MG63 (cell line): ENCODE results near the gene OR52B2. TPM values are rescaled to one million over a fixed set of nuclear protein-coding genes. Genes with fewer than 3 reads are reported as not detected.

Source experiments
- DNase-seq: peaks from one replicate; pipeline ENCODE4 v3.0.0-alpha.2; 2020
- H3K27me3 ChIP-seq: fragments of 250-450 bp; sonication (Bioruptor Pico); 2 replicates; pipeline ENCODE4 v1.5.1; 2020; ENCODE audit warnings: mild to moderate bottlenecking, moderate library complexity
- H3K36me3 ChIP-seq: fragments of 250-450 bp; sonication (Bioruptor Pico); 2 replicates; pipeline ENCODE4 v1.5.1; 2020; ENCODE audit warnings: mild to moderate bottlenecking, moderate library complexity
- H3K4me3 ChIP-seq: fragments of 250-450 bp; sonication (Bioruptor Pico); 2 replicates; pipeline ENCODE4 v1.5.1; 2020; ENCODE audit warnings: mild to moderate bottlenecking, moderate library complexity
- H3K9me3 ChIP-seq: fragments of 250-450 bp; sonication (Bioruptor Pico); 2 replicates; pipeline ENCODE4 v1.5.1; 2020; ENCODE audit warnings: mild to moderate bottlenecking, moderate library complexity
- total RNA-seq: library from RNA; depleted of rRNA; stranded (reverse); fragments of >200 nt; shearing (Covaris generic); gene quantifications from 2 replicates; pipeline ENCODE4 v1.2.3, GENCODE V29; 2014; ENCODE audit warnings: low replicate concordance; rRNA removed

Gene OR52B2
- not detected in 2 replicates for total RNA-seq

GRCh38 chr11:6170226-6170625, at the start of gene OR52B2:
Gene OR52B2 (minus strand): TSS chr11:6170326. CDS start chr11:6170326, 0 bp downstream.
- no peaks in the 10 kb centered on the region; the same call in 1 of the 2 replicates for H3K27me3 ChIP-seq
- H3K36me3 ChIP-seq, result no peaks in the 10 kb centered on the region
- H3K4me3 ChIP-seq, result no peak within 1 kb of the TSS
- no peak for DNase-seq
- peaks cover 4% of the 10 kb centered on the region for H3K9me3 ChIP-seq

- Histone ChIP-seq H3K36me3 (peaks cover 37% of the 10 kb centered on the region), H3K27me3 (no peaks in the 10 kb centered on the region), H3K9me3 (no peaks in the 10 kb centered on the region), H3K4me3 (no peak overlapping the region)
- peak; percentile 82 for DNase-seq
These were observed 49.2 kb upstream of the OR52B2 start for GRCh38 chr11:6219359-6219758.

- no peaks in the 10 kb centered on the region for H3K27me3 ChIP-seq
These were observed 47.6 kb upstream of the OR52B2 start for GRCh38 chr11:6217722-6218121.

GRCh38 chr11:6216501-6216900, 46.4 kb upstream of the OR52B2 start:
- Histone ChIP-seq H3K9me3 (no peaks in the 10 kb centered on the region), H3K4me3 (no peak overlapping the region), H3K36me3 (peaks cover 34% of the 10 kb centered on the region), H3K27me3 (no peaks in the 10 kb centered on the region)
- DNase-seq, result no peak

More at GRCh38 chr11:6217722-6218121, 47.6 kb upstream of the OR52B2 start:
- Histone ChIP-seq H3K9me3 (no peaks in the 10 kb centered on the region), H3K36me3 (peaks cover 40% of the 10 kb centered on the region), H3K4me3 (no peak overlapping the region)
- no peak for DNase-seq

- Histone ChIP-seq H3K9me3 (no peaks in the 10 kb centered on the region), H3K36me3 (peaks cover 26% of the 10 kb centered on the region), H3K27me3 (no peaks in the 10 kb centered on the region), H3K4me3 (no peak overlapping the region)
- no peak for DNase-seq
These were observed 44.4 kb upstream of the OR52B2 start for GRCh38 chr11:6214530-6214929.

GRCh38 chr11:6210274-6210955, 40.3 kb upstream of the OR52B2 start:
- no peak for DNase-seq
- Histone ChIP-seq H3K27me3 (no peaks in the 10 kb centered on the region), H3K4me3 (no peak overlapping the region), H3K36me3 (peaks cover 7% of the 10 kb centered on the region), H3K9me3 (no peaks in the 10 kb centered on the region)

- Histone ChIP-seq H3K27me3 (no peaks in the 10 kb centered on the region), H3K36me3 (peaks cover 4% of the 10 kb centered on the region), H3K4me3 (no peak overlapping the region), H3K9me3 (no peaks in the 10 kb centered on the region)
- no peak for DNase-seq
These were observed 39.7 kb upstream of the OR52B2 start for GRCh38 chr11:6209801-6210200.

GRCh38 chr11:6206456-6207180, 36.5 kb upstream of the OR52B2 start:
- no peak overlapping the region for H3K4me3 ChIP-seq
- no peaks in the 10 kb centered on the region for H3K9me3 ChIP-seq
- H3K27me3 ChIP-seq, result no peaks in the 10 kb centered on the region
- no peaks in the 10 kb centered on the region for H3K36me3 ChIP-seq
- DNase-seq, result no peak

GRCh38 chr11:6205366-6205765, 35.2 kb upstream of the OR52B2 start, which contains the start of gene C11orf42:
Gene C11orf42 (plus strand): TSS chr11:6205557. CDS start chr11:6205616, 59 bp downstream.
- Histone ChIP-seq H3K36me3 (no peaks in the 10 kb centered on the region), H3K27me3 (no peaks in the 10 kb centered on the region), H3K9me3 (no peaks in the 10 kb centered on the region), H3K4me3 (no peak within 1 kb of the TSS)
- no peak for DNase-seq

- H3K36me3 ChIP-seq, result no peaks in the 10 kb centered on the region
- no peak for DNase-seq
- H3K27me3 ChIP-seq, result no peaks in the 10 kb centered on the region
- no peaks in the 10 kb centered on the region for H3K9me3 ChIP-seq
- H3K4me3 ChIP-seq, result no peak overlapping the region
These were observed 34.6 kb upstream of the OR52B2 start for GRCh38 chr11:6204706-6205105.

GRCh38 chr11:6203327-6203726, 33.2 kb upstream of the OR52B2 start:
- Histone ChIP-seq H3K9me3 (no peaks in the 10 kb centered on the region), H3K27me3 (no peaks in the 10 kb centered on the region)
- DNase-seq, result no peak

GRCh38 chr11:6202041-6202440, 31.9 kb upstream of the OR52B2 start:
- Histone ChIP-seq H3K4me3 (no peak overlapping the region), H3K9me3 (no peaks in the 10 kb centered on the region), H3K36me3 (no peaks in the 10 kb centered on the region), H3K27me3 (no peaks in the 10 kb centered on the region)
- DNase-seq, result no peak

More at GRCh38 chr11:6203327-6203726, 33.2 kb upstream of the OR52B2 start:
- Histone ChIP-seq H3K36me3 (no peaks in the 10 kb centered on the region), H3K4me3 (no peak overlapping the region)

- DNase-seq, result no peak
- no peak overlapping the region for H3K4me3 ChIP-seq
- no peaks in the 10 kb centered on the region for H3K9me3 ChIP-seq
- no peaks in the 10 kb centered on the region for H3K27me3 ChIP-seq
- H3K36me3 ChIP-seq, result no peaks in the 10 kb centered on the region
These were observed 31.4 kb upstream of the OR52B2 start for GRCh38 chr11:6201481-6201880.

- Histone ChIP-seq H3K9me3 (no peaks in the 10 kb centered on the region), H3K36me3 (no peaks in the 10 kb centered on the region), H3K27me3 (no peaks in the 10 kb centered on the region), H3K4me3 (no peak overlapping the region)
- no peak for DNase-seq
These were observed 30.8 kb upstream of the OR52B2 start for GRCh38 chr11:6200975-6201374.

- no peaks in the 10 kb centered on the region for H3K27me3 ChIP-seq
- H3K4me3 ChIP-seq, result no peak within 1 kb of the TSS
- no peak for DNase-seq
- H3K9me3 ChIP-seq, result no peaks in the 10 kb centered on the region
- H3K36me3 ChIP-seq, result no peaks in the 10 kb centered on the region
These were observed 29.2 kb upstream of the OR52B2 start, which contains the start of gene OR52W1 for GRCh38 chr11:6199174-6199810. Gene OR52W1 (plus strand): TSS chr11:6199224. CDS start chr11:6199224, 0 bp downstream.

GRCh38 chr11:6197466-6198200, 27.5 kb upstream of the OR52B2 start:
- no peak overlapping the region for H3K4me3 ChIP-seq
- no peaks in the 10 kb centered on the region for H3K9me3 ChIP-seq
- no peaks in the 10 kb centered on the region for H3K36me3 ChIP-seq
- DNase-seq, result no peak
- H3K27me3 ChIP-seq, result no peaks in the 10 kb centered on the region; the same call in 1 of the 2 replicates
